Kidney (tissue), 22 donors: ENCODE results near the gene PRLR. TPM values are rescaled to one million over a fixed set of nuclear protein-coding genes. Genes with fewer than 3 reads are reported as not detected.
A peak's percentile ranks its signal among the peaks of the same experiment; 100 is the strongest.

Experiments used
- DNase-seq, 5 donors: peaks; one replicate each; pipeline ENCODE4 v3.0.0-alpha.2; 2013 to 2020
- FAIRE-seq: peaks from 2 replicates; lab custom pipeline; 2012; peaks lifted over from hg19 to GRCh38; lab: Jason Lieb, UNC
- H3K27ac ChIP-seq, 2 donors: one replicate each; pipeline ENCODE4 v1.7.0; 2013; ENCODE audit warnings: low read depth in 2 of 2, low read length in 2 of 2, inconsistent platforms in 1 of 2
- H3K27me3 ChIP-seq: one replicate; pipeline ENCODE4 v1.7.1; 2013; ENCODE audit warnings: low read length, inconsistent platforms; ENCODE audit not compliant: control insufficient read depth, insufficient read depth
- H3K36me3 ChIP-seq, 3 donors: one replicate each; pipeline versions ENCODE4 v1.7.0 to v1.7.1; 2013; ENCODE audit warnings: low read length in 3 of 3, control low read depth in 1 of 3, inconsistent platforms in 1 of 3; ENCODE audit not compliant: insufficient read depth in 3 of 3, control insufficient read depth in 2 of 3
- H3K4me1 ChIP-seq, 3 donors: one replicate each; pipeline versions ENCODE4 v1.7.0 to v1.7.1; 2013; ENCODE audit warnings: low read length in 3 of 3, inconsistent platforms in 1 of 3, low read depth in 1 of 3; ENCODE audit not compliant: control insufficient read depth in 2 of 3, insufficient read depth in 2 of 3
- H3K4me3 ChIP-seq, 3 donors: one replicate each; pipeline versions ENCODE4 v1.7.0 to v1.8.1; 2013; ENCODE audit warnings: low read length in 3 of 3, control low read depth in 1 of 3, inconsistent platforms in 1 of 3
- H3K9ac ChIP-seq, 3 donors: one replicate each; pipeline versions ENCODE4 v1.7.0 to v1.7.1; 2013; ENCODE audit warnings: low read length in 3 of 3, control low read depth in 1 of 3, inconsistent platforms in 1 of 3
- H3K9me3 ChIP-seq, 3 donors: one replicate each; pipeline versions ENCODE4 v1.7.0 to v1.7.1; 2013; ENCODE audit warnings: low read length in 3 of 3, control low read depth in 1 of 3, inconsistent platforms in 1 of 3; ENCODE audit not compliant: control insufficient read depth in 2 of 3, insufficient read depth in 1 of 3
- intact Hi-C: fragments of 100-400 bp; cut with DNase I; formaldehyde crosslinking; loops from one replicate; pipeline ENCODE4 v1.11.1; 2022
- long read RNA-seq, 10 donors: library from polyadenylated mRNA in 1 of 10; unstranded in 1 of 10; transcript quantifications; one replicate each; pipeline ENCODE4 v2.0.0 and lab custom pipeline, GENCODE V29; 2021 to 2026
- polyA plus RNA-seq: library from polyadenylated mRNA; stranded (reverse); fragments of 350-450 nt; fragmentation: Illumina TruSeq; extraction: RNeasy Lipid Tissue Mini Kit (QIAGEN cat#74804); gene quantifications from one replicate; pipeline ENCODE4 v1.2.3, GENCODE V29; 2014; ENCODE audit warnings: low read depth, low replicate concordance; ENCODE audit not compliant: insufficient read depth
- total RNA-seq: library from RNA; stranded (reverse); fragmentation: NEBNext Ultra II Directional; extraction: Animal tissue kit (Norgen Biotek cat#: 25700); gene quantifications from one replicate; pipeline ENCODE4 v1.2.1, GENCODE V29; 2021
- TF ChIP-seq, protein P1 (sequence below): IDR thresholded peaks from 3 replicates; pipeline ENCODE4 v1.5.1; 2012; ENCODE audit warnings: mild to moderate bottlenecking, moderate library complexity, borderline replicate concordance; ENCODE audit not compliant: insufficient read depth; ENCODE audit errors: extremely low read depth
- donor health status: control.
- donor health status: control.
- donor health status: control.
- donor health status: control.
- donor health status: control.
- donor health status: DM: yes; HTN: yes; CAD: no.
- donor health status: Normal renal cell carcinoma (clear cell type).

The PRLR gene
- total RNA-seq: 6.3 TPM
- polyA plus RNA-seq: 9.3 TPM
- long read RNA-seq, donor 1: 0 reads
- long read RNA-seq, donor 2, full-length matches to known transcripts: 2 of 2 reads
- long read RNA-seq, donor 2, partial matches to known transcripts: 0 of 2 reads
- long read RNA-seq, donor 2, other reads (novel, unspliced or antisense): 0 of 2 reads
- long read RNA-seq, donor 3, full-length matches to known transcripts: 2 of 2 reads
- long read RNA-seq, donor 3, partial matches to known transcripts: 0 of 2 reads
- long read RNA-seq, donor 3, other reads (novel, unspliced or antisense): 0 of 2 reads
- long read RNA-seq, donor 4, full-length matches to known transcripts: 2 of 7 reads
- long read RNA-seq, donor 4, partial matches to known transcripts: 0 of 7 reads
- long read RNA-seq, donor 4, other reads (novel, unspliced or antisense): 5 of 7 reads
- long read RNA-seq, donor 5: 0 reads
- long read RNA-seq, donor 6, full-length matches to known transcripts: 1 of 1 reads
- long read RNA-seq, donor 6, partial matches to known transcripts: 0 of 1 reads
- long read RNA-seq, donor 6, other reads (novel, unspliced or antisense): 0 of 1 reads
- long read RNA-seq, donor 7, partial matches to known transcripts: 0 of 2 reads
- long read RNA-seq, donor 7, other reads (novel, unspliced or antisense): 2 of 2 reads
- long read RNA-seq, donor 8: 0 reads
- long read RNA-seq, donor 9: 0 reads
- long read RNA-seq, donor 10: 0 reads

DNA sequence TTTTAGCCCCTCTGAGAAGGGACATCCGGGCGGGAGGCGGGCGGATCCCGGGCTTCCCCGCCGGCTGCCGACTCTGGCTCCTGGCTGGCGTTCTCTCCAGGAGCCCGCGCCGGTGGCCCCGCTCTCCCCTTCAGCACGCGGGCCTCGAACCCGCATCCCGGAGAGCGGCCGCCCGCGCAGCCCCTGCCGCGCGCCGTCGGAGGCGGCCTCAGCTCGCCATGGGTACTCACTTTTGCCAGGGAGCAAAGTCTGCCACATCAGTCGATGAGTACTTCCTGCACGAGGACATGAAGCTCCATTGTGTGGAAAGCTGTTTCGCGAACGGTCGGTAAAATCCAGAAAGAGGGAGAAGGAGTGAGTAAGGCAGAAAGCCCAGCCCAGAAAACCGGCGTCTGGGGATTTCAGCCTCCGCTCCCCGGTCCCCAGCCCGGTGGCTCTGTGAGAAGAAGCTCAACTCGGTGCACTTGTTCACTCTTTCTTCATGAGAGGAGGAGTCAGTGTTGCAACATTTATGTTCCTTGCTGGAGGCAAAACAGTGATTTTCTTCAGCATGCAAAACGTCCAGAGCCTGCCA, at the start of gene PRLR:
Gene PRLR, minus strand, starts transcription at position 450 of the 574 bp plus-strand sequence. CDS start 140,867 bp downstream, outside the sequence.
- DNase-seq: peak; percentile 59 to 80 (median 74)
- Histone ChIP-seq H3K4me3 (peak within 1 kb of the TSS; percentile 65 to 74 (median 68)), H3K36me3 (no peaks in the 10 kb centered on the region), H3K27me3 (no peaks in the 10 kb centered on the region), H3K27ac (peak within 1 kb of the TSS; percentile 43 to 74), H3K9ac (peak within 1 kb of the TSS; percentile 34 to 52 (median 51)), H3K4me1 (peaks cover 0 to 3% (median 0%) of the 10 kb centered on the region in 3 donors), H3K9me3 (no peaks in the 10 kb centered on the region)
- no peak for FAIRE-seq
- intact Hi-C loops: no loop called here
- TF ChIP-seq, protein P1, sequence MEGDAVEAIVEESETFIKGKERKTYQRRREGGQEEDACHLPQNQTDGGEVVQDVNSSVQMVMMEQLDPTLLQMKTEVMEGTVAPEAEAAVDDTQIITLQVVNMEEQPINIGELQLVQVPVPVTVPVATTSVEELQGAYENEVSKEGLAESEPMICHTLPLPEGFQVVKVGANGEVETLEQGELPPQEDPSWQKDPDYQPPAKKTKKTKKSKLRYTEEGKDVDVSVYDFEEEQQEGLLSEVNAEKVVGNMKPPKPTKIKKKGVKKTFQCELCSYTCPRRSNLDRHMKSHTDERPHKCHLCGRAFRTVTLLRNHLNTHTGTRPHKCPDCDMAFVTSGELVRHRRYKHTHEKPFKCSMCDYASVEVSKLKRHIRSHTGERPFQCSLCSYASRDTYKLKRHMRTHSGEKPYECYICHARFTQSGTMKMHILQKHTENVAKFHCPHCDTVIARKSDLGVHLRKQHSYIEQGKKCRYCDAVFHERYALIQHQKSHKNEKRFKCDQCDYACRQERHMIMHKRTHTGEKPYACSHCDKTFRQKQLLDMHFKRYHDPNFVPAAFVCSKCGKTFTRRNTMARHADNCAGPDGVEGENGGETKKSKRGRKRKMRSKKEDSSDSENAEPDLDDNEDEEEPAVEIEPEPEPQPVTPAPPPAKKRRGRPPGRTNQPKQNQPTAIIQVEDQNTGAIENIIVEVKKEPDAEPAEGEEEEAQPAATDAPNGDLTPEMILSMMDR: no peak

DNA sequence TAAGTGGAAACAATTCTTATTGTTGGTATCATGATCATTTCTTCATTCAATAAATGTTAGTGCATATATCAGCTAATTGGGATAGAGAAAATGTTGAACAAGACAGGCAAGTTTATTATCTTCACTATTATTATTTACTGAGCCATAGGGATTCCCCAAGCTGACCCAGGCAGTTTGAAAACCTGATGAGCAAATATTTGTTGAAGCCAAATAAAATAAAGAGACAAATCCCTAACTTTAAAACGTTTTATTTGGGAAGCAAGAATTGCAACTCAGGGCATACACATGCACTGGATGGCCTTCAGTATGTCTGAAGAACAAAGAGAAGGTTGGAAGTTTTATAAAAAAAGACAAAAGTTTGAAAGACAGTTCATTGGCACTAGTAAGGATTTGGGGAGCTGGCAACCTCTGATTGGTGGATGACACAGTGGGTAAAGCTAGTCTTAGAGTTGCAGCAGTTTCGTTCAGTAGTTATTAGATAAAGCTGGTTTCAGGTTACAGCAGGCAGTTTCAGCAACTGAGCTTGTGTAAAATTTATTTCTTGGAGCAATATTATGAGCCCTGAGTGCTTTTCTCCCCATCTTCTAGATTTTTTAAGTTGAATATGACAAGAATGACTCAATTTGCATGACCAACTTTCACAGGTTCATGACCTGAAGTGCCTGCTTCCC, 44.7 kb upstream of the PRLR start:
- intact Hi-C loops: no loop called here
- FAIRE-seq: no peak
- TF ChIP-seq, protein P1: no peak
- Histone ChIP-seq H3K4me3 (no peak overlapping the region), H3K4me1 (no peaks in the 10 kb centered on the region), H3K36me3 (no peaks in the 10 kb centered on the region), H3K27ac (no peak overlapping the region), H3K9me3 (no peaks in the 10 kb centered on the region), H3K9ac (no peak overlapping the region), H3K27me3 (no peaks in the 10 kb centered on the region)
- DNase-seq: no peak

DNA sequence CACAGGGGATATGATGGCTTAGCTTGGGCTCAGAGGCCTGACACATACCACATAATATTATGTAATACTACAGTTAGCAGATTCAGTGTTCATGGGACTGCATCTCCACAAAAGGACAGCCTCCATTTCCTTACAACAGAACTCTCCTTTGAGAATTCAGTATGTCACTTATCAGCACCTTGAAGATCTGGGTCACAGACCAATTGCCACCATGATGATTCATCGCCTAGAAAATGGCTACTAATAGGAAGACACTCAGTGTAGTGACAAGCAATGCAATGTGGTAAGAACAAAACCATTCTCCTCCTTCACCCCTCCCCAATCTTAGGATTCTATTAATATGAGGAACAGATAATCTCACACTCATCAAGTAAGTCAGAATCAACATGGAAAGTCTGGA, 38.7 kb upstream of the PRLR start:
- Histone ChIP-seq H3K27me3 (no peaks in the 10 kb centered on the region), H3K27ac (no peak overlapping the region), H3K9ac (no peak overlapping the region), H3K4me3 (no peak overlapping the region), H3K36me3 (no peaks in the 10 kb centered on the region), H3K4me1 (no peaks in the 10 kb centered on the region), H3K9me3 (no peaks in the 10 kb centered on the region)
- no peak for FAIRE-seq
- intact Hi-C loops: no loop called here
- TF ChIP-seq, protein P1: no peak
- no peak for DNase-seq
